Nephron progenitor cell (in vitro differentiated cells): ENCODE measurements around the gene GRK5.

Experiments
- DNase-seq: peaks from one replicate; pipeline ENCODE4 v3.0.0; 2021
- H3K27ac Mint-ChIP-seq: 2 replicates; pipeline ENCODE4 v1.8.0; 2021; ENCODE audit warnings: mild to moderate bottlenecking, moderate library complexity, mixed read lengths
- H3K27me3 Mint-ChIP-seq: 2 replicates; pipeline ENCODE4 v1.8.0; 2021; ENCODE audit warnings: mild to moderate bottlenecking, low read depth, mixed read lengths; ENCODE audit not compliant: poor library complexity
- H3K36me3 Mint-ChIP-seq: 2 replicates; pipeline ENCODE4 v1.8.0; 2021; ENCODE audit warnings: low read depth, mixed read lengths
- H3K4me1 Mint-ChIP-seq: 2 replicates; pipeline ENCODE4 v1.8.0; 2021; ENCODE audit warnings: mixed read lengths
- H3K4me3 Mint-ChIP-seq: 2 replicates; pipeline ENCODE4 v1.8.0; 2021; ENCODE audit warnings: mild to moderate bottlenecking, moderate library complexity, mixed read lengths
- H3K9me3 Mint-ChIP-seq: 2 replicates; pipeline ENCODE4 v1.8.0; 2021; ENCODE audit warnings: mild to moderate bottlenecking, moderate library complexity, mixed read lengths
- TF ChIP-seq, protein P1 (sequence below): fragments of 200-600 bp; sonication (generic); IDR thresholded peaks from 2 replicates; pipeline ENCODE4 v1.5.0; 2021; ENCODE audit warnings: antibody characterized with exemption

The GRK5 gene

DNA sequence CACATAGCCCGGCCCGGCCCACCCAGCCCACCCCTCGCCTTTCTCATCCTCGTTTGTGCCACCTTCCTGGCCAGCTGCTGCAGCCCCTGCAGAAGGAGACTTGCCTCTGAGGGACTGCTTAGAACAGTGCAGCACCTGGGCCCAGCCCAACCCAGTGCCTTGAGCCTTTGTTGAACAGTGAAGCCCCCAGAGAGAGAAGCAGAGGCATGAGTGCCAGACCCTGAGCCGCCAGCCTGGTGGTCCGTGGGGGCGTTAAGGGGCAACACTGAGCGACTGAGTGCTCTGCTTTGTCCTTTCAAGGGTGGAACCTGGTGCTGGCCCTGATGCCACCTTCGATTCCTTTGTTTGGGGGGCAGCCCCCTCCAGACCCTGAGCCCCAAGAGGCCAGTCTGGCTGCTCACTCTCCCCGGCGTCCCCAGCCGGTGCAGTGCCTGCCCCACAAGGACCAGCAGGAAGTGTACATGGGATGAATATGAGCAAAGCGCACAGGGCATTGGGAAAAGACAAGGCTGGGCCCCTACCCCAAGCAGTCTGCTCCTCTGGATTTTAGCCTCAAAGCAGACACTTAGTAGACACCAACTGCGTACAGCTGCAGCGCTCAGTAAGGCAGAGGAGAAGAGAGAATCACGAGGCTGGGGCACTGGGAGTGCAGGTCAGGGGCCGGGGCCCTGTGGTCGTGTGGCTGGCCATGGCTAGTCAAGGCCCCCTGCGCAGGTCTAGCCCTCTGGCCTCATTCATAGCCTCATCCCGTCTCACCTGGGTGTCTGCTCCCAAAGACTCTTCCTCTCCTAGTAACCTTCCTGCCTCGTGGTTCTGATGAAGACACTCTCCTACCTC lies 239.3 kb downstream of the GRK5 start:
- Mint-ChIP-seq H3K4me3 (no peak overlapping the region), H3K36me3 (peaks cover 10% of the 10 kb centered on the region), H3K4me1 (peaks cover 65% of the 10 kb centered on the region), H3K27me3 (no peaks in the 10 kb centered on the region), H3K27ac (no peak overlapping the region), H3K9me3 (no peaks in the 10 kb centered on the region)
- TF ChIP-seq, protein P1, sequence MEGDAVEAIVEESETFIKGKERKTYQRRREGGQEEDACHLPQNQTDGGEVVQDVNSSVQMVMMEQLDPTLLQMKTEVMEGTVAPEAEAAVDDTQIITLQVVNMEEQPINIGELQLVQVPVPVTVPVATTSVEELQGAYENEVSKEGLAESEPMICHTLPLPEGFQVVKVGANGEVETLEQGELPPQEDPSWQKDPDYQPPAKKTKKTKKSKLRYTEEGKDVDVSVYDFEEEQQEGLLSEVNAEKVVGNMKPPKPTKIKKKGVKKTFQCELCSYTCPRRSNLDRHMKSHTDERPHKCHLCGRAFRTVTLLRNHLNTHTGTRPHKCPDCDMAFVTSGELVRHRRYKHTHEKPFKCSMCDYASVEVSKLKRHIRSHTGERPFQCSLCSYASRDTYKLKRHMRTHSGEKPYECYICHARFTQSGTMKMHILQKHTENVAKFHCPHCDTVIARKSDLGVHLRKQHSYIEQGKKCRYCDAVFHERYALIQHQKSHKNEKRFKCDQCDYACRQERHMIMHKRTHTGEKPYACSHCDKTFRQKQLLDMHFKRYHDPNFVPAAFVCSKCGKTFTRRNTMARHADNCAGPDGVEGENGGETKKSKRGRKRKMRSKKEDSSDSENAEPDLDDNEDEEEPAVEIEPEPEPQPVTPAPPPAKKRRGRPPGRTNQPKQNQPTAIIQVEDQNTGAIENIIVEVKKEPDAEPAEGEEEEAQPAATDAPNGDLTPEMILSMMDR = no peak
- no peak for DNase-seq

DNA sequence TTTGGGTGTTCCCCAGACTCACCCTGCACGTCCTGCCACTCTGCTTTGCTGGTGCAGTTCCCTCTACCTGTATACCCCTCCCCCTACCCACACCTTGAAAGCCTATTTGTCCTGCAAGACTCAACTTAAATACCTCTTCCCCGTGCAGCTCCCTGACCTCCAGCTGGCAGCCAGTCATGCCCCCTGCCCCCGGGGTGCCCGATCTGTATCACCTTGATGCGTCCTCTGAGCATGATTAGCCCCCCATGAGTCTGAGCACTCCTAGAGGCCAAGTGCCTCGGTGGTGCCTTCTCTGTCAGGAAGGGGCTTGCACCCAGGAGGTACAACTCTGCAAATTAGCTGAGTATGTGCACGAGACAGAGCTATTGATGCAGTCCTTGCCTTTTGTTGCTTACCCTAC lies 240.1 kb downstream of the GRK5 start:
- Mint-ChIP-seq H3K4me1 (peaks cover 57% of the 10 kb centered on the region), H3K36me3 (peaks cover 10% of the 10 kb centered on the region), H3K4me3 (no peak overlapping the region), H3K9me3 (no peaks in the 10 kb centered on the region), H3K27ac (no peak overlapping the region), H3K27me3 (no peaks in the 10 kb centered on the region)
- TF ChIP-seq, protein P1 = no peak
- no peak for DNase-seq

DNA sequence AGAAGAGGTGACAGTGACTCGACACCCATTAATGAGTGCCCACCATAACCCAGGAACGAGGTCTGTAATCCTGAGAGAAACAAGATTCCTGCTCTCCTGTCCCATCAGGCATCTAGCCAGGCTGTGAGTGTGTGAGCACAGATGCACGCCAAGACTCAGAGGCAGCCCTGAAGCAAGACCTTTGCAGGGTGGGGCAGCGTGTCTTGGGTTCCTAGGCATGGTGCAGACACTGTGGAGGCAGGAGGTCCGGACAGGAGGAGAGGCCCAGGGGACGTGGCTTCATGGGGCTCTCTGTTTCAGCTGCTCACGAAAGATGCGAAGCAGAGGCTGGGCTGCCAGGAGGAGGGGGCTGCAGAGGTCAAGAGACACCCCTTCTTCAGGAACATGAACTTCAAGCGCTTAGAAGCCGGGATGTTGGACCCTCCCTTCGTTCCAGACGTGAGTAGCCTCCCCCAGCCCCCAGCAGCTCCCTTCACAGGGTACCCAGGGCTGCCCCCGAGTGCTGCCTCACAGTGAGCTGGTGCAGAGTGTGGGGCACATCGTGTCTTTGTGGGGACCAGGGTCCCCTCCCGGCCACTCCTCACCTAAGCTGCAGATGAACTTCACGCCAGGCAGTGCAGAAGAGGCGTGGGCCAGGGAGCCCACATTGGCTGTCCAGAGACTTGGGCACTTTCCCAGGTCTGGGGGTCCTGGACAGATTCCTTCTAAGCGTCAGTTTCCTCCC lies 240.6 kb downstream of the GRK5 start:
- TF ChIP-seq, protein P1 = no peak

DNA sequence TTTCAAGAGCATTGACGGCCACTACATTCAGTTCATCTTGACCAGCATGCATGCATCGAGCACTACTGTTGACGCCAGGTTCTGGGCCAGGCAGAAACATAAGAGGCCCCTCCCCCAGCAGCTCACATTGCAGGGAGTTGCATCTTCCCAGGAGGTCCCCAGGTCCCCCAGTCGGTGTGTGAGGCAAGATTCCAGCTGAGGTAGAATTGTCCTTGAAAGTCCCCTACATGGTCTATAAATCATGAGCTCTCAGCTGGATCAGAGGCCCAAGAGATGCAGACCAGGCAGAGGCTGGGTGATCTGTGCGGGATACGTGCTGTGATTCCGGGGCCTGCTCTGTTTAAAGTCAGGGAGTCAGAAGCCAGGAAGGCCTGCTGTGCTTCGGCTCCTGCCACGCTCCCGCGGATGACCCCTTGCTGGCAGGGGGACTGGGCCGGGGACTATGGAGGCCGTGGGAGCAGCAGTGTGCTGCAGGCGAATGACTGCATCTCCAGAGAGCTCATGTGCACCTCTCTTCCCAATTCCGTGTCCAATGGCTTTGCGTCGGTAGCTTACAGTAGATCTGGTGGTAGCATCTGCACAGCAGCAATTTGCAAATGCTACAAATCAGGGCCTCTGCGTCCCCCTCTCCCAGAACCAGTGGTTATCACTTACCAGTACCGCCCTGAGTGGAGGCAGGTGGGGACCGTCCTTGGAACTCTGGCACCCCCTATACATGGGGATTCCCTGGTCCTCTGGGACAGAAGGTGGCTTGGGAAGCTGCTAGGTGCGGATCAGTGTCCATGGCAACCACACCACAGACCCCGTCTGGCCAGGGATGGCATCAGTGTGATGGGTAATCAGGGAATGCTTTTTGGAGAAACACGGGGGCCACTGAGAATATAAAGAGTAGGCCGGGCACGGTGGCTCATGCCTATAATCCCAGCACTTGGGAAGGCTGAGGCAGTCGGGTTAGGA lies 241.5 kb downstream of the GRK5 start:
- TF ChIP-seq, protein P1 = no peak
- Mint-ChIP-seq H3K4me1 (peaks cover 48% of the 10 kb centered on the region), H3K4me3 (peak overlapping the region; percentile 35), H3K9me3 (no peaks in the 10 kb centered on the region), H3K27ac (peak overlapping the region; percentile 19), H3K27me3 (no peaks in the 10 kb centered on the region), H3K36me3 (peaks cover 5% of the 10 kb centered on the region)
- peak; percentile 59 for DNase-seq

More for the DNA sequence above, 240.6 kb downstream of the GRK5 start:
- Mint-ChIP-seq H3K27me3 (no peaks in the 10 kb centered on the region), H3K27ac (no peak overlapping the region), H3K36me3 (peaks cover 8% of the 10 kb centered on the region), H3K4me1 (peaks cover 52% of the 10 kb centered on the region), H3K9me3 (no peaks in the 10 kb centered on the region), H3K4me3 (no peak overlapping the region)
- no peak for DNase-seq

DNA sequence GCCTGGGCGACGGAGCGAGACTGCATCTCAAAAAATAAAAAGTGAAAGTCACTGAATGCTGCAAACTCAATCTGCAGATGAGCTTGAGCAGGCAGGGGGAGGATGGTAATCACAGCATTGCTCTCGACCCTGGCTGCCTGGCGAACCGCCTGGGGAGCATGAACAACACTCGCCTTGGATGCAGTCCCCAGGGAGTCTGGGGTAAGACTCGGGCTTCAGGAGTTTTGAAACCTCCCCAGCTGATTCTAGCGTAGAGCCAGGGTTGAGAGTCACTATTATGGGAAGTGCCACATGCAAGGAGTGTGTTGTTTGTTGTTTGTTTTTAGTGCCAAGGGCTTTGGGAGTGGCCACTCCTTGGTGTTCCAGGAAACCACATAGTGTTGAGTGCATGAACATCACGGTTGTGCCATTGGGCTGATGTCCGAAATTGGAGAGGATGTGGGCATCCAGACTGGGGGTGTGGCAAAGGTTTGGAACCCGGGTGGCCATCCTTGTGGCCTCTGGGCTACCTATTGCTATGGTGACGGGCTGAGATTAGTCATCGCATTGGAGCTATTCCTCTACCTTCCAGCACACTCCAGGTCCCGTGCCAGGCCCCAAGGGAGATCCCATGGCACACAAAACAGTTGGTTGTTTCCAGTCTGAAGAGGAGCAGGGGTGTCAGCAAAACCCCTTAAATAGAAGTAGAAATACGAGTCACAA lies 242.5 kb downstream of the GRK5 start:
- Mint-ChIP-seq H3K27ac (peak overlapping the region; percentile 43), H3K27me3 (no peaks in the 10 kb centered on the region), H3K4me3 (no peak overlapping the region), H3K9me3 (no peaks in the 10 kb centered on the region), H3K36me3 (peaks cover 11% of the 10 kb centered on the region), H3K4me1 (peaks cover 48% of the 10 kb centered on the region)
- TF ChIP-seq, protein P1 = no peak
- no peak for DNase-seq
